ENCODE results near the gene SNX15. TPM values are rescaled to one million over a fixed set of nuclear protein-coding genes. Genes with fewer than 3 reads are reported as not detected.
A peak's percentile ranks its signal among the peaks of the same experiment; 100 is the strongest.

The SNX15 gene
- total and polyA plus RNA-seq, 8 donors = 8.7 to 18.3 (median 10.6) TPM

GRCh38 chr11:65060913-65061408, 33.7 kb downstream of the SNX15 start:
- no peaks in the 10 kb centered on the region for H3K36me3 ChIP-seq
- DNase-seq (no peak), ATAC-seq (peak in 1 of 4 donors; percentile 11), FAIRE-seq (no peak)
- 71 to 78% methylated on average over 9 of the region's 9 CpGs for WGBS, 2 donors
- intact Hi-C loops (cut with DNase I) = no loop called here
- H3K27me3 ChIP-seq = no peaks in the 10 kb centered on the region
- H3K4me3 ChIP-seq = no peak overlapping the region
- H3K27ac ChIP-seq = no peak overlapping the region
- TF ChIP-seq, protein P1, sequence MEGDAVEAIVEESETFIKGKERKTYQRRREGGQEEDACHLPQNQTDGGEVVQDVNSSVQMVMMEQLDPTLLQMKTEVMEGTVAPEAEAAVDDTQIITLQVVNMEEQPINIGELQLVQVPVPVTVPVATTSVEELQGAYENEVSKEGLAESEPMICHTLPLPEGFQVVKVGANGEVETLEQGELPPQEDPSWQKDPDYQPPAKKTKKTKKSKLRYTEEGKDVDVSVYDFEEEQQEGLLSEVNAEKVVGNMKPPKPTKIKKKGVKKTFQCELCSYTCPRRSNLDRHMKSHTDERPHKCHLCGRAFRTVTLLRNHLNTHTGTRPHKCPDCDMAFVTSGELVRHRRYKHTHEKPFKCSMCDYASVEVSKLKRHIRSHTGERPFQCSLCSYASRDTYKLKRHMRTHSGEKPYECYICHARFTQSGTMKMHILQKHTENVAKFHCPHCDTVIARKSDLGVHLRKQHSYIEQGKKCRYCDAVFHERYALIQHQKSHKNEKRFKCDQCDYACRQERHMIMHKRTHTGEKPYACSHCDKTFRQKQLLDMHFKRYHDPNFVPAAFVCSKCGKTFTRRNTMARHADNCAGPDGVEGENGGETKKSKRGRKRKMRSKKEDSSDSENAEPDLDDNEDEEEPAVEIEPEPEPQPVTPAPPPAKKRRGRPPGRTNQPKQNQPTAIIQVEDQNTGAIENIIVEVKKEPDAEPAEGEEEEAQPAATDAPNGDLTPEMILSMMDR (IDR thresholded peaks at IDR 0.05) = no peak
- no peaks in the 10 kb centered on the region for H3K9me3 ChIP-seq
- H3K4me1 ChIP-seq = no peaks in the 10 kb centered on the region

DNA sequence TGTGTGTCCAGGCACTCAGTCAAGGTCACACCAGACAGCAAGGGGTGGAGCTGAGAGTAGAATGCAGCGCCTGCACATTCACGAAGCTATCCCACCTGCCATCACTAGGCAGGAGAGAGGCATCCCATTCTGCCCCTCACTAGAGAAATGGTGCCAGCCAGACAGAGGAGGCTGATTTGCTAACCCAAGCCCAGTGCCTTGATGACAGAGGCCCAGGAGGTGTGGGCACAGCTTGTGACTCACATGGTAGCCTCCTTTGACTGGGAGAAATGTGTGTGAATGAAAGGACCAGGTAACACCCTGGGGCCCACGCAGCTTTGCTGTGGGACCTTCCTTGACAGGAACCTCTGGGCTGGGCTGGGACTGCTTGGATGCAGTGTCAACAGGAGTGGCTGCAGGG, 36.3 kb downstream of the SNX15 start:
- Histone ChIP-seq H3K9me3 (no peaks in the 10 kb centered on the region), H3K36me3 (no peaks in the 10 kb centered on the region), H3K27ac (no peak overlapping the region), H3K4me3 (no peak overlapping the region), H3K27me3 (no peaks in the 10 kb centered on the region), H3K4me1 (no peaks in the 10 kb centered on the region)
- FAIRE-seq (no peak), DNase-seq (no peak), ATAC-seq (no peak)
- intact Hi-C loops (cut with DNase I) = no loop called here
- TF ChIP-seq, protein P1 (IDR thresholded peaks at IDR 0.05) = no peak
- 55% methylated on average over 3 of the region's 3 CpGs for WGBS, 2 donors

- Histone ChIP-seq H3K9me3 (no peaks in the 10 kb centered on the region), H3K36me3 (no peaks in the 10 kb centered on the region), H3K27ac (no peak overlapping the region), H3K27me3 (no peaks in the 10 kb centered on the region), H3K4me1 (no peaks in the 10 kb centered on the region), H3K4me3 (no peak overlapping the region)
- ATAC-seq (no peak), DNase-seq (no peak), FAIRE-seq (no peak)
- TF ChIP-seq, protein P1 (IDR thresholded peaks at IDR 0.05) = no peak
- 80 to 86% methylated on average over 4 of the region's 4 CpGs for WGBS, 2 donors
- intact Hi-C loops (cut with DNase I) = no loop called here
Measured at GRCh38 chr11:65064847-65065240, 37.6 kb downstream of the SNX15 start.

DNA sequence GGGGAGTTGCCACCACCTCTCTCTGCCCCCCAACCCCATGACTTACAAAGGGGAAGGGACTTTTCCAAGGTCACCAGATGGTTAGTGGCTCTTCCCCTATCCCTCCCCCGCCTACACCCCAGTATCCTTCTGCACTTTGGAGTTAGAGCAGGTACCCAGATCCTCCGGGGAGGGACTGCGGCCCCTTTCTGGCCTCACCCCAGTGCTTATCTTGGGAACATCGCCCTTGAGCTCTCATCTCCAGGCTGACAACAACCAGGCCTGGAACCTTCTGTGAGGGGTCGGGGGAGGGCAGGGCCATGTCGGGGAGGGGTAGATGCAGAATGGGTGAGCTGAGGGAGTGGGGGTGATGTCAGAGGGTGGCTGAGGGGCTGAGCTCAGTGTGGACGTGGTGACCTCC, 38.6 kb downstream of the SNX15 start:
- Histone ChIP-seq H3K27me3 (no peaks in the 10 kb centered on the region), H3K4me3 (no peak overlapping the region), H3K9me3 (no peaks in the 10 kb centered on the region), H3K4me1 (no peaks in the 10 kb centered on the region), H3K27ac (no peak overlapping the region), H3K36me3 (no peaks in the 10 kb centered on the region)
- 66 to 73% methylated on average over 7 of the region's 7 CpGs for WGBS, 2 donors
- TF ChIP-seq, protein P1 (IDR thresholded peaks at IDR 0.05) = no peak
- intact Hi-C loops (cut with DNase I) = no loop called here
- no peak for FAIRE-seq
- no peak for ATAC-seq
- DNase-seq = no peak

- FAIRE-seq = no peak
- no peak for ATAC-seq
Measured at GRCh38 chr11:65066315-65066714, 39.1 kb downstream of the SNX15 start.

More at GRCh38 chr11:65066315-65066714, 39.1 kb downstream of the SNX15 start:
- Histone ChIP-seq H3K4me3 (no peak overlapping the region), H3K4me1 (no peaks in the 10 kb centered on the region), H3K27ac (no peak overlapping the region), H3K27me3 (no peaks in the 10 kb centered on the region), H3K36me3 (no peaks in the 10 kb centered on the region), H3K9me3 (no peaks in the 10 kb centered on the region)
- DNase-seq = no peak
- intact Hi-C loops (cut with DNase I) = no loop called here
- TF ChIP-seq, protein P1 (IDR thresholded peaks at IDR 0.05) = no peak
- WGBS, 2 donors = 80 to 81% methylated on average over 11 of the region's 11 CpGs

Measured in pancreas (tissue), 10 donors.